Body of pancreas (tissue), 4 donors: ENCODE data around the gene FAF2.

ENCODE experiments used
- CTCF ChIP-seq, 7 experiments: fragments of 450-650 bp in 4 of 7; fragments of 200-600 bp in 3 of 7; sonication (generic) in 3 of 7; IDR thresholded peaks; one replicate each; pipeline ENCODE4 v1.5.1; 2016 to 2019; ENCODE audit warnings: antibody characterized with exemption in 7 of 7
- POLR2A ChIP-seq, 3 donors: fragments of 450-650 bp; IDR thresholded peaks; one replicate each; pipeline ENCODE4 v1.6.1; 2016; ENCODE audit warnings: antibody characterized with exemption in 3 of 3, mild to moderate bottlenecking in 2 of 3

- TF ChIP-seq CTCF (IDR thresholded peaks at IDR 0.05) (no peak), POLR2A (IDR thresholded peaks at IDR 0.05) (no peak)
These were observed 73.6 kb downstream of the FAF2 start for GRCh38 chr5:176521699-176522263.
